ENCODE measurements around the gene GMDS. TPM values are rescaled to one million over a fixed set of nuclear protein-coding genes. Genes with fewer than 3 reads are reported as not detected.

Gene GMDS
- total and polyA plus RNA-seq, 2 of the 8 experiments (the other 6 are each of a cell fraction or from before 2014, with no cell fraction given), result 16.8 to 50.0 TPM

GRCh38 chr6:1795910-1796309 lies 449.5 kb downstream of the GMDS start:
- TF ChIP-seq CTCF (IDR thresholded peaks at IDR 0.05; ENCODE audit: control extremely low read depth in 1 of 3, insufficient read depth in 1 of 3, low read depth in 1 of 3, low read length in 3 of 3) (no peak), EP300 (IDR thresholded peaks at IDR 0.05; ENCODE audit: borderline replicate concordance in 1 of 2, low read depth in 2 of 2, low read length in 2 of 2) (no peak), MAFK (IDR thresholded peaks at IDR 0.05; ENCODE audit: low read depth, low read length) (no peak), ZNF274 (IDR thresholded peaks at IDR 0.05; ENCODE audit: borderline replicate concordance, extremely low read depth, low read length) (no peak), SIN3A (conservative IDR thresholded peaks at IDR 0.05 in 1 of 2, IDR thresholded peaks at IDR 0.05 in 1 of 2; ENCODE audit: low read depth in 1 of 2, low read length in 2 of 2) (no peak), JUND (IDR thresholded peaks at IDR 0.05; ENCODE audit: low read length) (no peak), EGR1 (IDR thresholded peaks at IDR 0.05; ENCODE audit: borderline replicate concordance, low read depth, low read length) (no peak)
- Histone ChIP-seq H3K4me1 (replicated peaks in 1 of 4; ENCODE audit: control insufficient read depth in 3 of 4, insufficient read depth in 4 of 4, low read length in 3 of 4) (no peaks in the 10 kb centered on the region), H2BK20ac (ENCODE audit: low read length) (no peak overlapping the region), H3K4me2 (ENCODE audit: insufficient read depth in 1 of 2, low read depth in 2 of 2, low read length in 2 of 2) (no peak overlapping the region), H2BK12ac (ENCODE audit: low read depth, low read length) (no peak overlapping the region), H3K27me3 (replicated peaks in 1 of 4; ENCODE audit: control insufficient read depth in 3 of 4, extremely low read depth in 1 of 4, insufficient read depth in 3 of 4, low read length in 3 of 4) (no peaks in the 10 kb centered on the region), H2BK120ac (replicated peaks; ENCODE audit: low read depth, low read length) (no peak overlapping the region), H3K23ac (ENCODE audit: insufficient read length) (no peak overlapping the region), H3K9me3 (ENCODE audit: insufficient read depth in 2 of 2, low read depth in 1 of 2, low read length in 1 of 2) (no peaks in the 10 kb centered on the region), H3K79me1 (ENCODE audit: low read depth, low read length) (no peaks in the 10 kb centered on the region), H3K4me3 (ENCODE audit: extremely low read depth in 1 of 4, insufficient read depth in 2 of 4, low read depth in 3 of 4, low read length in 4 of 4) (no peak overlapping the region), H4K91ac (replicated peaks; ENCODE audit: insufficient read length, low read length) (no peak overlapping the region), H3K56ac (replicated peaks; ENCODE audit: insufficient read length, low read depth, low read length) (no peak overlapping the region), H3K23me2 (ENCODE audit: low read depth, low read length) (no peaks in the 10 kb centered on the region), H3K9ac (replicated peaks in 1 of 4; ENCODE audit: extremely low read depth in 1 of 4, low read depth in 3 of 4, low read length in 3 of 4) (no peak overlapping the region), H2BK5ac (ENCODE audit: low read depth, low read length) (no peak overlapping the region), H4K8ac (ENCODE audit: extremely low read depth, insufficient read depth, low read length) (no peak overlapping the region), H3K27ac (ENCODE audit: low read depth, low read length) (no peak overlapping the region), H4K20me1 (replicated peaks in 1 of 2; ENCODE audit: control insufficient read depth in 1 of 2, insufficient read depth in 2 of 2, low read length in 2 of 2) (no peaks in the 10 kb centered on the region), H3K79me2 (ENCODE audit: control insufficient read depth in 1 of 2, insufficient read depth in 2 of 2, low read length in 2 of 2) (no peaks in the 10 kb centered on the region), H3K4ac (replicated peaks; ENCODE audit: insufficient read length, low read depth, low read length) (no peak overlapping the region), H3K36me3 (ENCODE audit: control insufficient read depth in 2 of 4, insufficient read depth in 4 of 4, low read length in 3 of 4) (no peaks in the 10 kb centered on the region), H3K18ac (ENCODE audit: extremely low read depth, low read length) (no peak overlapping the region), H4K5ac (ENCODE audit: insufficient read length, low read depth, low read length) (no peak overlapping the region), H2AFZ (ENCODE audit: low read length) (no peak overlapping the region), H2AK5ac (ENCODE audit: low read depth, low read length) (no peak overlapping the region), H3K14ac (ENCODE audit: insufficient read length) (no peak overlapping the region), H2BK15ac (ENCODE audit: low read length) (no peak overlapping the region)
- ChIA-PET CTCF (ENCODE audit: partially characterized antibody) (interaction anchor here (0.9 to 3.0 kb wide), 4 partner anchors 10 to 413 kb away, joined by 3 to 10 read pairs (median 3); no protein-coding TSS in a partner anchor), POLR2A (ENCODE audit: partially characterized antibody) (interaction anchor here (0.7 kb wide), 1 partner anchor 1163 kb away, joined by 3 read pairs; no protein-coding TSS in a partner anchor)
- 87% methylated on average over 4 of the region's 4 CpGs; no CpG with 5 or more reads in 1 of the 2 experiments for WGBS, 2 experiments (ENCODE audit: extremely low coverage in 1 of 2, insufficient coverage in 1 of 2, insufficient read length in 1 of 2, insufficient replicate concordance in 2 of 2, low coverage in 1 of 2, low lambda C conversion rate in 2 of 2, missing lambda C conversion rate in 1 of 2)
- DNase-seq (ENCODE audit: low read depth in 1 of 2, low spot score in 2 of 2), result no peak
- no peak for FAIRE-seq
